ENCODE data around the gene CHST11. TPM values are rescaled to one million over a fixed set of nuclear protein-coding genes. Genes with fewer than 3 reads are reported as not detected.

The CHST11 gene
- total and polyA plus RNA-seq, 10 donors, result 5.2 to 65.1 (median 48.4) TPM

GRCh38 chr12:104704224-104704779 lies 247.6 kb downstream of the CHST11 start:
- Histone ChIP-seq H3K4me3 (no peak overlapping the region), H3K27me3 (replicated peaks in 1 of 7) (no peaks in the 10 kb centered on the region), H3K4me1 (peaks cover 0 to 47% (median 21%) of the 10 kb centered on the region in 6 donors), H3K9me3 (no peaks in the 10 kb centered on the region), H3K36me3 (peaks cover 0 to 16% (median 2%) of the 10 kb centered on the region in 6 donors), H3K27ac (peak overlapping the region in 5 of 8 donors; percentile 13 to 47 (median 33))
- DNase-seq, result peak; percentile 63
- intact Hi-C loops (cut with DNase I; ENCODE audit: low total_unique reads), result no loop called here
- no peak for TF ChIP-seq CTCF (IDR thresholded peaks at IDR 0.05 in 8 of 11, conservative IDR thresholded peaks at IDR 0.05 in 3 of 11)
- no peak for TF ChIP-seq POLR2AphosphoS5 (IDR thresholded peaks at IDR 0.05)
- TF ChIP-seq POLR2A (IDR thresholded peaks at IDR 0.05), result no peak
- 82 to 94% (median 91%) methylated on average over 5 to 7 of the region's 7 CpGs for WGBS, 5 donors

- Histone ChIP-seq H3K4me3 (no peak overlapping the region), H3K36me3 (peaks cover 0 to 16% (median 2%) of the 10 kb centered on the region in 6 donors), H3K4me1 (peaks cover 0 to 50% (median 19%) of the 10 kb centered on the region in 6 donors), H3K9me3 (no peaks in the 10 kb centered on the region), H3K27ac (no peak overlapping the region), H3K27me3 (replicated peaks in 1 of 7) (no peaks in the 10 kb centered on the region)
- intact Hi-C loops (cut with DNase I; ENCODE audit: low total_unique reads), result no loop called here
- no peak for DNase-seq
- TF ChIP-seq POLR2A (IDR thresholded peaks at IDR 0.05) (no peak), POLR2AphosphoS5 (IDR thresholded peaks at IDR 0.05) (no peak), CTCF (IDR thresholded peaks at IDR 0.05 in 8 of 11, conservative IDR thresholded peaks at IDR 0.05 in 3 of 11) (no peak)
- WGBS, 5 donors, result 71 to 86% (median 79%) methylated on average over 5 of the region's 5 CpGs
Observed at GRCh38 chr12:104707194-104707593, 250.4 kb downstream of the CHST11 start.

GRCh38 chr12:104707794-104708558 lies 251.2 kb downstream of the CHST11 start:
- peaks cover 0 to 43% (median 16%) of the 10 kb centered on the region in 6 donors for H3K4me1 ChIP-seq
- no peak overlapping the region for H3K4me3 ChIP-seq
- H3K9me3 ChIP-seq, result no peaks in the 10 kb centered on the region
- no peak overlapping the region for H3K27ac ChIP-seq
- H3K27me3 ChIP-seq (replicated peaks in 1 of 7), result no peaks in the 10 kb centered on the region
- intact Hi-C loops (cut with DNase I; ENCODE audit: low total_unique reads), result no loop called here
- peaks cover 0 to 16% (median 2%) of the 10 kb centered on the region in 6 donors for H3K36me3 ChIP-seq
- 91 to 98% (median 93%) methylated on average over 8 to 9 of the region's 9 CpGs for WGBS, 5 donors
- TF ChIP-seq POLR2AphosphoS5 (IDR thresholded peaks at IDR 0.05) (peak in 1 of 3 donors; percentile 5), CTCF (IDR thresholded peaks at IDR 0.05 in 8 of 11, conservative IDR thresholded peaks at IDR 0.05 in 3 of 11) (no peak)
- DNase-seq, result no peak

- WGBS, 5 donors, result 91 to 96% (median 92%) methylated on average over 7 of the region's 7 CpGs
- intact Hi-C loops (cut with DNase I; ENCODE audit: low total_unique reads), result no loop called here
Observed at GRCh38 chr12:104708891-104709290, 252.1 kb downstream of the CHST11 start.

More at GRCh38 chr12:104708891-104709290, 252.1 kb downstream of the CHST11 start:
- Histone ChIP-seq H3K4me1 (peaks cover 0 to 39% (median 10%) of the 10 kb centered on the region in 6 donors), H3K9me3 (no peaks in the 10 kb centered on the region), H3K36me3 (peaks cover 0 to 7% (median 0%) of the 10 kb centered on the region in 6 donors), H3K4me3 (no peak overlapping the region), H3K27me3 (replicated peaks in 1 of 7) (no peaks in the 10 kb centered on the region), H3K27ac (no peak overlapping the region)
- no peak for DNase-seq
- TF ChIP-seq CTCF (IDR thresholded peaks at IDR 0.05 in 8 of 11, conservative IDR thresholded peaks at IDR 0.05 in 3 of 11) (no peak), POLR2AphosphoS5 (IDR thresholded peaks at IDR 0.05) (no peak), POLR2A (IDR thresholded peaks at IDR 0.05) (no peak)

Measured in spleen (tissue), 11 donors.